Right atrium auricular region (tissue), 2 donors: Measurements from ENCODE around the gene MMS22L. TPM values are rescaled to one million over a fixed set of nuclear protein-coding genes. Genes with fewer than 3 reads are reported as not detected.

ENCODE experiments used
- DNase-seq: peaks from one replicate; pipeline ENCODE4 v3.0.0-alpha.2; 2019; ENCODE audit warnings: low spot score
- H3K27ac ChIP-seq, 2 donors: fragments of 200-600 bp; sonication (generic); 1 replicate in 1 of 2; 2 replicates in 1 of 2; pipeline ENCODE4 v1.5.1; 2016 to 2019
- H3K27me3 ChIP-seq, 2 donors: fragments of 200-600 bp; sonication (generic); one replicate each; pipeline versions ENCODE4 v1.5.1 to v1.6.0; 2017 to 2019
- H3K36me3 ChIP-seq: fragments of 200-600 bp; sonication (generic); one replicate; pipeline ENCODE4 v1.5.1; 2016
- H3K4me1 ChIP-seq, 2 donors: fragments of 200-600 bp; sonication (generic); one replicate each; pipeline versions ENCODE4 v1.5.1 to v1.6.0; 2017 to 2019
- H3K4me3 ChIP-seq, 2 donors: fragments of 200-600 bp; sonication (generic); 1 replicate in 1 of 2; 2 replicates in 1 of 2; pipeline ENCODE4 v1.5.1; 2017 to 2019; ENCODE audit warnings: mild to moderate bottlenecking in 1 of 2, moderate library complexity in 1 of 2
- H3K9me3 ChIP-seq, 2 donors: fragments of 200-600 bp; sonication (generic); one replicate each; pipeline ENCODE4 v1.5.1; 2019
- CTCF ChIP-seq, 2 donors: fragments of 200-600 bp; sonication (generic); IDR thresholded peaks; one replicate each; pipeline ENCODE4 v1.5.1; 2019; ENCODE audit warnings: antibody characterized with exemption in 2 of 2
- total RNA-seq, 2 donors: library from RNA; depleted of rRNA; stranded (reverse); fragments of >200 nt; gene quantifications; one replicate each; pipeline ENCODE4 v1.1.0, GENCODE V29; 2016

MMS22L gene
- total RNA-seq, 2 donors from 2014 or later, result 1.1 to 4.0 TPM

- Histone ChIP-seq H3K4me1 (no peaks in the 10 kb centered on the region), H3K4me3 (no peak overlapping the region), H3K36me3 (no peaks in the 10 kb centered on the region), H3K9me3 (peaks cover 0 to 5% of the 10 kb centered on the region in 2 donors), H3K27me3 (no peaks in the 10 kb centered on the region), H3K27ac (no peak overlapping the region)
- no peak for DNase-seq
- TF ChIP-seq CTCF (IDR thresholded peaks at IDR 0.05), result no peak
Measured at GRCh38 chr6:97123112-97123511, 159.9 kb downstream of the MMS22L start.

DNA sequence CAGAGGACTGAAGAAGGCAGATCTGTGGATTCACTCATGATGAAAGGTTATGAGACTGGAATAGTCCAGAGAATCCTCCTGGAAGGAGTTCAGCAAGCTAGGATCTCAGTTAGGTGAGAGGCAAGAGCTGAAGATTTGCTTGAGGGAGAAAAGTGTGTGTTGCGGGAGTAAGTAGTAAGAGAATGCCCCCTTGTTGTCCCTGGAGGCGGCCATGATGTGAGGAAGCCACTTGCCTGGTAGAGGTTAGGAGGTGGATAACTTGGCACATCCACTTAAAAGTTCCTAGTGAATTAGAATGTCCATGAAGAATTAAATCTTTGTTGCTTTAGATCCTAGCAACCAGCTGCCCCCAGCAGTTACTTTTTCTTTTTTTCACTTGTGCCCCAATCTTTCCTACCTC, 162.5 kb downstream of the MMS22L start:
- no peak for DNase-seq
- Histone ChIP-seq H3K36me3 (no peaks in the 10 kb centered on the region), H3K27me3 (no peaks in the 10 kb centered on the region), H3K4me1 (no peaks in the 10 kb centered on the region), H3K4me3 (no peak overlapping the region), H3K9me3 (peaks cover 0 to 5% of the 10 kb centered on the region in 2 donors), H3K27ac (no peak overlapping the region)
- no peak for TF ChIP-seq CTCF (IDR thresholded peaks at IDR 0.05)

- Histone ChIP-seq H3K27me3 (no peaks in the 10 kb centered on the region), H3K36me3 (no peaks in the 10 kb centered on the region), H3K27ac (no peak overlapping the region), H3K9me3 (no peaks in the 10 kb centered on the region), H3K4me1 (no peaks in the 10 kb centered on the region), H3K4me3 (no peak overlapping the region)
- DNase-seq, result no peak
- no peak for TF ChIP-seq CTCF (IDR thresholded peaks at IDR 0.05)
Measured at GRCh38 chr6:97114645-97115044, 168.4 kb downstream of the MMS22L start.

GRCh38 chr6:97113170-97113569, 169.8 kb downstream of the MMS22L start:
- no peak for TF ChIP-seq CTCF (IDR thresholded peaks at IDR 0.05)
- H3K4me1 ChIP-seq, result no peaks in the 10 kb centered on the region
- no peak overlapping the region for H3K4me3 ChIP-seq
- no peak overlapping the region for H3K27ac ChIP-seq
- no peak for DNase-seq
- no peaks in the 10 kb centered on the region for H3K9me3 ChIP-seq
- H3K27me3 ChIP-seq, result no peaks in the 10 kb centered on the region
- no peaks in the 10 kb centered on the region for H3K36me3 ChIP-seq

DNA sequence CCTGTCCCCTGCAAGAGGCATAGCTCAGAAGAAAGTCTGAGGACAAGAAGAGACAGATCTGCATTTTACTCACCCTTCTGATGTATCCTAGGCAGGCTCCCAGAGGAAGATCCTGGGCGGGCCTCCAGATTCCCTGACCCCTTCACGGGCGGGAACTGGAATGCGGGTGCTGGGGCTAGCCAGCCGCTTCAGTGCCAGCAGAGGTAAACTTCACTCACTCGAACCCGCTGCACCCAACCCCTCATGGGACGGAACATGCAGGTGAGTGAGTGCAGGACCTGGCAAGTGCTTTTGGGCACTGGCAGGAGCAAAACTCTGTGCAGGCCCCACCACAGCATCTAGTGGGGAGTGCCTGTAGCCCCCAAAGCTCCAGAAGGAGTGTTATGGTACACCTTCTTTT, 171.8 kb downstream of the MMS22L start:
- Histone ChIP-seq H3K27ac (no peak overlapping the region), H3K4me1 (no peaks in the 10 kb centered on the region), H3K9me3 (no peaks in the 10 kb centered on the region), H3K4me3 (no peak overlapping the region), H3K27me3 (no peaks in the 10 kb centered on the region), H3K36me3 (no peaks in the 10 kb centered on the region)
- TF ChIP-seq CTCF (IDR thresholded peaks at IDR 0.05), result no peak
- no peak for DNase-seq

DNA sequence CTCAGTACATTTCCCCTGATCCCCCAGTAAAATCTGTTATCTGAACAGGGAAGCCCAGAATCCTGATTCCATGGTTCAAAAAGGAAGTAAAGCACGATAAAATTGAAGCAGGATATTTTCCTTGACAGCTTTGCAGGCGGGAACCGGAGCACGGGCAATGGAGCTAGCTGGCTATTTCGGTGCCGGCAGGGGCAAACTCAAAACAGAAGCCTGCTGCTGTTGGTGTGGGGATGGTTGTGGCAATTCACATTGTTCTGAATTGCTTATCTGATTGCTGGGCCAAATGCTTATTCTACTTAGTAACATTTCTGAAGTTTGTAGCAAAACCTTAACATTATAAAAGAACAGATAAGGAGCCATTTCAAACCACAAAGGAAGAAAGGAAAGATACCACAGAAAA, 172.4 kb downstream of the MMS22L start:
- no peaks in the 10 kb centered on the region for H3K4me1 ChIP-seq
- H3K27ac ChIP-seq, result no peak overlapping the region
- no peak overlapping the region for H3K4me3 ChIP-seq
- DNase-seq, result no peak
- H3K36me3 ChIP-seq, result no peaks in the 10 kb centered on the region
- H3K9me3 ChIP-seq, result no peaks in the 10 kb centered on the region
- TF ChIP-seq CTCF (IDR thresholded peaks at IDR 0.05), result no peak
- no peaks in the 10 kb centered on the region for H3K27me3 ChIP-seq
